Left ventricle myocardium inferior (tissue), 1 donor: ENCODE results near the gene DNAI2. TPM values are rescaled to one million over a fixed set of nuclear protein-coding genes. Genes with fewer than 3 reads are reported as not detected.

Experiments used
- DNase-seq: peaks from one replicate; pipeline ENCODE4 v3.0.0-alpha.2; 2020
- H3K27ac ChIP-seq: fragments of 200-600 bp; replicated peaks from 2 replicates; pipeline ENCODE4 v1.8.0; 2021
- H3K27me3 ChIP-seq: fragments of 200-600 bp; 2 replicates; pipeline ENCODE4 v1.8.0; 2021; ENCODE audit warnings: low read depth
- H3K36me3 ChIP-seq: fragments of 200-600 bp; 2 replicates; pipeline ENCODE4 v1.8.0; 2021
- H3K4me1 ChIP-seq: fragments of 200-600 bp; 2 replicates; pipeline ENCODE4 v1.8.0; 2021
- H3K4me3 ChIP-seq: fragments of 200-600 bp; 2 replicates; pipeline ENCODE4 v1.8.0; 2021; ENCODE audit warnings: mild to moderate bottlenecking, moderate library complexity
- H3K9me3 ChIP-seq: fragments of 200-600 bp; replicated peaks from 2 replicates; pipeline ENCODE4 v1.8.0; 2021
- intact Hi-C: fragments of 100-400 bp; cut with micrococcal nuclease; formaldehyde crosslinking; loops from one replicate; pipeline ENCODE4 v1.11.0; 2022
- total RNA-seq: library from RNA; stranded (reverse); fragmentation: NEBNext Ultra II Directional; extraction: Animal tissue kit (Norgen Biotek cat#: 25700); gene quantifications from one replicate; pipeline ENCODE4 v1.2.1, GENCODE V29; 2021
- TF ChIP-seq, protein P1 (sequence below): fragments of 200-600 bp; IDR thresholded peaks from 2 replicates; pipeline ENCODE4 v1.8.0; 2021; ENCODE audit warnings: antibody characterized with exemption, mild to moderate bottlenecking, borderline replicate concordance
- donor health status: DM: no; HTN: yes; CAD: no; lungs with severe emphysema.

The DNAI2 gene
- total RNA-seq, 1 donor from 2014 or later = not detected

DNA sequence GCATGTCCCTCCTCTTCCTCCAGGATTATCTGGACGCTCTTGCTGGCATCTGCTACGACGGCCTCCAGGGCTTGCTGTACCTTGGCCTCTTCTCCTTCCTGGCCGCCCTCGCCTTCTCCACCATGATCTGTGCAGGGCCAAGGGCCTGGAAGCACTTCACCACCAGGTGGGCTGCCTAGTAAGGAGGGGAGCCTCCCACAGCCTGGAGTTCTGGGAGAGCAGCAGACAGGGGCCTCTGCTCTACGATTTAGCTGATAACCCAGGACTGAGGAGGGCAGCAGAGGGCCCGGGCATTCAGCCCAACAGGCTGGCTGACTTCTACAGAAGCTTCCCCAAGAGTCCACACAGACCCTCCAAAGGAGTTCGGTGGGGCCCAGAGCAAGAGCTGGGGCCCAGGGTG lies 21.8 kb upstream of the DNAI2 start:
- Histone ChIP-seq H3K27me3 (no peaks in the 10 kb centered on the region), H3K9me3 (no peaks in the 10 kb centered on the region), H3K36me3 (peaks cover 46% of the 10 kb centered on the region), H3K4me1 (no peaks in the 10 kb centered on the region), H3K27ac (no peak overlapping the region), H3K4me3 (no peak overlapping the region)
- intact Hi-C loops = no loop called here
- no peak for DNase-seq
- TF ChIP-seq, protein P1, sequence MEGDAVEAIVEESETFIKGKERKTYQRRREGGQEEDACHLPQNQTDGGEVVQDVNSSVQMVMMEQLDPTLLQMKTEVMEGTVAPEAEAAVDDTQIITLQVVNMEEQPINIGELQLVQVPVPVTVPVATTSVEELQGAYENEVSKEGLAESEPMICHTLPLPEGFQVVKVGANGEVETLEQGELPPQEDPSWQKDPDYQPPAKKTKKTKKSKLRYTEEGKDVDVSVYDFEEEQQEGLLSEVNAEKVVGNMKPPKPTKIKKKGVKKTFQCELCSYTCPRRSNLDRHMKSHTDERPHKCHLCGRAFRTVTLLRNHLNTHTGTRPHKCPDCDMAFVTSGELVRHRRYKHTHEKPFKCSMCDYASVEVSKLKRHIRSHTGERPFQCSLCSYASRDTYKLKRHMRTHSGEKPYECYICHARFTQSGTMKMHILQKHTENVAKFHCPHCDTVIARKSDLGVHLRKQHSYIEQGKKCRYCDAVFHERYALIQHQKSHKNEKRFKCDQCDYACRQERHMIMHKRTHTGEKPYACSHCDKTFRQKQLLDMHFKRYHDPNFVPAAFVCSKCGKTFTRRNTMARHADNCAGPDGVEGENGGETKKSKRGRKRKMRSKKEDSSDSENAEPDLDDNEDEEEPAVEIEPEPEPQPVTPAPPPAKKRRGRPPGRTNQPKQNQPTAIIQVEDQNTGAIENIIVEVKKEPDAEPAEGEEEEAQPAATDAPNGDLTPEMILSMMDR = no peak

DNA sequence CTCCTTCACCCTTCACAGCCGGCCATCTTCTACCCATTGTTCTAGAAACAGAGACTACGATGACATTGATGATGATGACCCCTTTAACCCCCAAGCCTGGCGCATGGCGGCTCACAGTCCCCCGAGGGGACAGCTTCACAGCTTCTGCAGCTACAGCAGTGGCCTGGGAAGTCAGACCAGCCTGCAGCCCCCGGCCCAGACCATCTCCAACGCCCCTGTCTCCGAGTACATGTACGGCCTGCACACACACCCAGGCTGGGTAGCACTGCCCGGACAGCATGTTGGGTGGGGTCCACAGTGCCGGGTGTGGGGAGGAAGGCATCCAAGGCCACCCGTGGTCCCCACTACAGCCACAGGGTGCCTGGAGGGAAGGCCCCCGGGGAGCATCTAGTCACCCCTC lies 21.0 kb upstream of the DNAI2 start:
- Histone ChIP-seq H3K27ac (no peak overlapping the region), H3K27me3 (no peaks in the 10 kb centered on the region), H3K36me3 (peaks cover 41% of the 10 kb centered on the region), H3K4me1 (no peaks in the 10 kb centered on the region), H3K4me3 (no peak overlapping the region), H3K9me3 (no peaks in the 10 kb centered on the region)
- TF ChIP-seq, protein P1 = no peak
- no peak for DNase-seq
- intact Hi-C loops = no loop called here

DNA sequence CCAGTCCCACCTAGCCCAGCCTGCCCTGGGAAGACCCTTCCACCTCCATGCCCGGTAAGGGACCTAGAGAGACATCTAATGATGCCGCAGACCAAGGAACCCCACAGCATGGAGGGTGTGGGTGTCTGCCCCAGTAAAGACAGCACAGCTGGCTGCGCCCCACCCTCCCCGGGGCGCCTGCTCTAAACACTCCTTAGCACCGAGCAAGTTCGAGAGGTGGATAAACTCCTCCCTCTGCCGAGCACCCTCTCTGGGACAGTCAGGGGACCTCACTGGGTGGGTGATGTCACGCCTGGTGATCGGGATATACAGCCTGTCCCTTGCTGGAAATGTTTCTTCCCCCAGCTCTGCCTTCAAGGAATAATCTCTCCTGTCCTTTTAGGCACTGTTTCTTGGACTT lies 16.7 kb upstream of the DNAI2 start:
- Histone ChIP-seq H3K27me3 (no peaks in the 10 kb centered on the region), H3K4me3 (no peak overlapping the region), H3K4me1 (no peaks in the 10 kb centered on the region), H3K27ac (no peak overlapping the region), H3K36me3 (peaks cover 31% of the 10 kb centered on the region), H3K9me3 (no peaks in the 10 kb centered on the region)
- no peak for DNase-seq
- TF ChIP-seq, protein P1 = no peak
- intact Hi-C loops = no loop called here

DNA sequence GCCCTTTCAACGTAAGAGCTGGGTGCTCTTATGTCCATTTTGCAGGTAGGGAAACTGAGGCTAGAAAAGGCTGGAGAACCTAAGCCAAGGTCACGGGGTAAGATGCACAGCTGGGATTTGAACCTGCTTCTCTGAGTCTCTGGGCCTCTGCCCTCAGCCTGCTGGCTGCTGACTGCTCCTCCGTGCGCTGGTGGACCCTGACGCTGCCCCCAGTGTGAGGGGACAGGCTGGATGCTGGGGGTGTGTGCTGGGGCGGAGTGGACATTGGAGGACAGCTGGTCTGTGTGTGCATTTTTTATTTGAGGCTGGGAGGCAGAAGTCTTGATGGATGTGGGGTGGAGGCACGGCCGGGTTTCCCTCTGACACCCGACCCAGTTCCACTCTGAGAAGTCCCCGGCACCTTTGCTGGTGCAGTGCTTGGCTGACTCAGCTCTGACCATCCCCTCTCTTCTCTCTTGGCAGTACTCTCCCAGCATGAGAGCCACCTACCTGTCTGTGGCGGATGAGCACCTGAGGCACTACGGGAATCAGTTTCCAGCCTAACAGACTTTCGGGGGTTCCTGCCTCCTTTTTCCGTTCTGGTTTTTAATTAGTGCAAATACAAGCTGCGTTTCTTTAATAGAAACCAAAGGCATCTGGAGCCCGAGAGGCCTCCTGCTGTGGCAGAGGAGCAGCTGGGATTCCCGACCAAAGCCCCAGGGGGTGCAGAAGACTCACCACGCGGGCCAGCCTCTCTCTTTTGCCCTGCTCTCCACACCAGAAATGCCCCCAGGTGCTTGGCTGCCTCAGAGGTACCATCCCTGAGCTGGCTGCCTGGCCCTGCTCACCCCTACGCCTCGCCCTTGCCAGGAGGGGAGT lies 14.1 kb upstream of the DNAI2 start:
- DNase-seq = no peak
- no peaks in the 10 kb centered on the region for H3K9me3 ChIP-seq
- H3K36me3 ChIP-seq = peaks cover 16% of the 10 kb centered on the region
- H3K27ac ChIP-seq = no peak overlapping the region
- no peaks in the 10 kb centered on the region for H3K4me1 ChIP-seq
- H3K27me3 ChIP-seq = no peaks in the 10 kb centered on the region
- intact Hi-C loops = no loop called here
- no peak overlapping the region for H3K4me3 ChIP-seq
- TF ChIP-seq, protein P1 = no peak

DNA sequence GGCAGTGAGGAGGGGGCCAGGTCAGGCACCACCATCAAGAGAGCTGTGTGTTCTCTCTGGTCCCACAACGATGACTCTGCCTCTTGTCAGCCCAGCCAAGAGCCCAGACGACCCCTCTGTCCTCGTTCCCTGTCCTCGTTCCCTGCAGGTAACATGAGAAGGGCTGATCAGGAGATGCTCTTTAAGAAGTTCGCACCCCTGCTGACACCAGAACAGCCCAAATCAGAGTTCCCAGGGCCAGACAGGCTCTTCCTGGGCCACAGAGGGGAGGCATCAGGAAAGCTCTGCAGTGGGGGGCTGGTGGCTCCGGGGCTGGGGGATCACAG lies 13.5 kb upstream of the DNAI2 start:
- H3K36me3 ChIP-seq = peaks cover 13% of the 10 kb centered on the region

More for the DNA sequence above, 13.5 kb upstream of the DNAI2 start:
- TF ChIP-seq, protein P1 = no peak
- intact Hi-C loops = no loop called here
- no peak overlapping the region for H3K4me3 ChIP-seq
- no peaks in the 10 kb centered on the region for H3K9me3 ChIP-seq
- no peaks in the 10 kb centered on the region for H3K4me1 ChIP-seq
- no peak for DNase-seq
- H3K27me3 ChIP-seq = no peaks in the 10 kb centered on the region
- H3K27ac ChIP-seq = no peak overlapping the region
